B cell (primary cell): Measurements from ENCODE around the gene RFC1.

Experiments
- EZH2 ChIP-seq: IDR thresholded peaks from 2 replicates; pipeline ENCODE4 v1.6.1; 2012; ENCODE audit warnings: borderline replicate concordance, low read depth, mild to moderate bottlenecking, moderate library complexity, low read length; ENCODE audit not compliant: insufficient read depth, poor library complexity, severe bottlenecking
- TF ChIP-seq, protein P1 (sequence below): fragments of 200-600 bp; IDR thresholded peaks from one replicate; pipeline ENCODE4 v1.8.0; 2022; ENCODE audit warnings: antibody characterized with exemption, mild to moderate bottlenecking

- TF ChIP-seq, protein P1, sequence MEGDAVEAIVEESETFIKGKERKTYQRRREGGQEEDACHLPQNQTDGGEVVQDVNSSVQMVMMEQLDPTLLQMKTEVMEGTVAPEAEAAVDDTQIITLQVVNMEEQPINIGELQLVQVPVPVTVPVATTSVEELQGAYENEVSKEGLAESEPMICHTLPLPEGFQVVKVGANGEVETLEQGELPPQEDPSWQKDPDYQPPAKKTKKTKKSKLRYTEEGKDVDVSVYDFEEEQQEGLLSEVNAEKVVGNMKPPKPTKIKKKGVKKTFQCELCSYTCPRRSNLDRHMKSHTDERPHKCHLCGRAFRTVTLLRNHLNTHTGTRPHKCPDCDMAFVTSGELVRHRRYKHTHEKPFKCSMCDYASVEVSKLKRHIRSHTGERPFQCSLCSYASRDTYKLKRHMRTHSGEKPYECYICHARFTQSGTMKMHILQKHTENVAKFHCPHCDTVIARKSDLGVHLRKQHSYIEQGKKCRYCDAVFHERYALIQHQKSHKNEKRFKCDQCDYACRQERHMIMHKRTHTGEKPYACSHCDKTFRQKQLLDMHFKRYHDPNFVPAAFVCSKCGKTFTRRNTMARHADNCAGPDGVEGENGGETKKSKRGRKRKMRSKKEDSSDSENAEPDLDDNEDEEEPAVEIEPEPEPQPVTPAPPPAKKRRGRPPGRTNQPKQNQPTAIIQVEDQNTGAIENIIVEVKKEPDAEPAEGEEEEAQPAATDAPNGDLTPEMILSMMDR = no peak
- TF ChIP-seq EZH2 = no peak
These were observed 70.4 kb downstream of the RFC1 start for GRCh38 chr4:39295784-39296183.
